GM18526 (cell line): Measurements from ENCODE around the gene TPPP.

Source experiments
- POLR2A ChIP-seq: IDR thresholded peaks from 3 replicates; pipeline ENCODE4 v1.6.1; 2011; ENCODE audit not compliant: insufficient read length; ENCODE audit errors: extremely low read depth

Gene TPPP

GRCh38 chr5:673831-674629 is 19.1 kb downstream of the TPPP start:
- TF ChIP-seq POLR2A: no peak

- TF ChIP-seq POLR2A: no peak
Measured at GRCh38 chr5:673161-673830, 19.9 kb downstream of the TPPP start.

DNA sequence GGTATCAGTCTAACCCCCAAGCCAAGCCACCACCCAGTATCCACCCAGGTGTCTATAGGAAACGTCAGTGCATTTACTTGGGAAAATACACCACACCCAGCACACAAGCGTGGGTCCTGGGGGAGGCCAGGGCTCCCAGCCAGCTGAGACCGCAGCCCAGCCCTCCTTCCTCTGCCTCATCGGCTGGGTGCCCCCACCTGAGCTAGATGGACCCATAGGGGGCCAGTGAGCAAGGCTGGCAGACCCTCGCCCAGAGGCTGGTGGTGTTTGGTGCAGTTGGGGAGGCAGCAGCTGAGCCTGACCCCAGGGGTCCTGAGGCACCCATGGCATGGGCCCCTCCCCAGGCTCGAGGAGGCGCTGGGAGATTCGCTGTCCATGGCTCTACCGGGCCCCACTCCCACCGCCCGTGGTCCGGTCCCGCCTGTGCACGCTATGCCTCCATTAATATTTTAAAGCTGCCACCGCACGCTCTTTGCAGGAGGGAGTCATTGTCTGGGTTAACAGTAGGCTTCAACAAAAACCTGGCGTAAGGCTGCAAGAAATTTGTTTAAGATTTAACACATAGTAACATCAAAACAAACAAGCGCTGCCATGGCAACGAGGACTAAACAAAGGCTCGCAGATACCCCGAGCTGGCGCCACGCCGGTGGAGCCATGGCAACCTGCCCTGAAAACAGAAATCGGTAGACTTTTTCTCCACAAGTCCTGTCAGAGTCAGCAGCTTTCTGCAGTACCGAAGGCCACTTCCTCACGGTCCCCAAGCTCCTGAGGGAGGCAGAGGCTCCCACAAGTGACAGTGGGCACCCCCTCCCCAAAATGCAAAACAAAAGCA is 20.6 kb downstream of the TPPP start:
- TF ChIP-seq POLR2A: no peak

- no peak for TF ChIP-seq POLR2A
Measured at GRCh38 chr5:671459-672328, 21.5 kb downstream of the TPPP start.

GRCh38 chr5:670396-671270 is 22.5 kb downstream of the TPPP start:
- TF ChIP-seq POLR2A: no peak

- TF ChIP-seq POLR2A: no peak
Measured at GRCh38 chr5:669842-670395, 23.2 kb downstream of the TPPP start.

- TF ChIP-seq POLR2A: no peak
Measured at GRCh38 chr5:669111-669841, 23.9 kb downstream of the TPPP start.

GRCh38 chr5:668283-668995 is 24.7 kb downstream of the TPPP start:
- TF ChIP-seq POLR2A: no peak

DNA sequence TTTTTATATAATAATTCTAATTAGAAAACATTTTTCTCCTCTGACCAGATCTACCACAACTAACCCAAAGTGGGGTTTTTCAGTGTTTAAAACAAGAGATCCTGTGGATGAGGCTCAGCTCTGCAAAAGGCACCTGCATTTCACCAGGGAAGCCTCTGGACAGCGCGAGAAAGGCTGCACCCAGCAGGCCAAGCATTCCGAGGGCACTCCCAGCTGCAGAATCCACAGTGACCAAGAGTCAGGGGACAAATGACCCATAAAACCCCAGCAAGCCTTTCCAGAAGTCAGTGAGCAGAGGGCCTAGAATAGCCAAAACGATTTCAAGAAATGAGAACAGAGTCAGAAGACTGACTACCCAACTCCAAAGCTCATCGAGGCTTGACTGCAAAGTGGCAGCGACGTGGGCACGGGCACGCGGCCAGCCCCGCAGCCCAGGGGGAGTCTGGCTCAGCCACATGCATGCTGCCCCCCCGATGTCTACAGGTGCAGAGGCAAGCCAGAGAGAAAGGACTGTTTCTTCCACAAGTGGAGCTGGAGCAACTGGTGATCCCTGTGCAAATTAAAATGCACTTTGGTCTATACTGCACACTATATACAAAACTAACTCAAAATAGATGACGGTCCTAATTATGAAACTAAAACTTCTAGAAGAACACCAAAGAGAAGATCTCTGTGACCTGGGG is 26.2 kb downstream of the TPPP start:
- TF ChIP-seq POLR2A: no peak

DNA sequence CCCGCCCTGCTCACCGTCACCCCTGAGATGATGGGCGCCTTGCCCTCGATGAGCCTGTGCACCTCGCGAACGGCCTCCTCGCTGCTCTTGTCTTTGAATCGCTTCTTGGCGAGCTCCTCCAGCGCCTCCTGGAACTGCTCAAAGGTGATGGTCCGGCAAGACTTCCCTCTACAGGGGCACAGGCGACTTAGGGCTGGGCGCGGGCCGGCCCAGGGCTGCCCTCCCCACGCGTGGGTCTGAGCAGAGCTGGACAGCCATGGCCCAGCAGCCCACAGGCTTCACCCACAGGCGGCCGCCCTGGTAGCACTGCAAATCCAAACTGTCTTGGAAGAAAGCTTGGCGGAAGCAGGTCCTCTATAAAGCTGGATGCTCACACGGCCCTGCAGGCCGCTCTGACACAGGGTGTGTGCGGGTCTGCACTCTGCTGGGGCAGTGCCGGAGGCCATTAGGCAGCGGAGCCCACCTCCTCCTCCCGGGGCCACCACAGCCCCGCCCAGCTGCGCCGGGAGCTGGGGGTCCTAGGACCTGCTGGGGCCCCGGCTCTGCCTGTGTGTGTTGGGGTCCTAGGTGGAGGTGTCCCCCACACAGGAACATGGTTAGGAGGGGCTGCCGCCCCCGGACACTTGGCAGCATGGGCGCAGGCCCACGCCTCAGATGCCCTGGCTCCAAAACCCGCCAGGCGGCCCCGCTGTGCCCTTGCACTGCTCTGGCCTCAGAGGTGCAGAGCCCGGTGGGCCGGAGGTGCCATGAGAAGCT is 27.0 kb downstream of the TPPP start:
- TF ChIP-seq POLR2A: no peak

- TF ChIP-seq POLR2A: no peak
Measured at GRCh38 chr5:665541-665955, 27.6 kb downstream of the TPPP start.
